Measurements from ENCODE around the gene CIZ1.
"Not testable (repeated sequence)": the region's sequence is repeated elsewhere in the genome, so short reads cannot be mapped to it uniquely, and the experiment has no call there.

CIZ1 gene

GRCh38 chr9:128190516-128191405, 611 bp downstream of the CIZ1 start:
- peak overlapping the region; percentile 59; the same call in 1 of the 2 replicates for H3K4me3 ChIP-seq (ENCODE audit: low read length)

GRCh38 chr9:128190013-128190412, 1.4 kb downstream of the CIZ1 start:
- no peak overlapping the region for H3K4me3 ChIP-seq (ENCODE audit: low read length)
- TF ChIP-seq ZNF274 (IDR thresholded peaks at IDR 0.05; ENCODE audit: low read depth, low read length), result no peak

More at GRCh38 chr9:128190516-128191405, 611 bp downstream of the CIZ1 start:
- no peak for TF ChIP-seq ZNF274 (IDR thresholded peaks at IDR 0.05; ENCODE audit: low read depth, low read length)

- TF ChIP-seq ZNF274 (IDR thresholded peaks at IDR 0.05; ENCODE audit: low read depth, low read length), result no peak
- H3K4me3 ChIP-seq (ENCODE audit: low read length), result no peak overlapping the region
Measured at GRCh38 chr9:128188209-128188608, 3.2 kb downstream of the CIZ1 start.

GRCh38 chr9:128187361-128187760, 4.0 kb downstream of the CIZ1 start:
- no peak overlapping the region for H3K4me3 ChIP-seq (ENCODE audit: low read length)
- TF ChIP-seq ZNF274 (IDR thresholded peaks at IDR 0.05; ENCODE audit: low read depth, low read length), result no peak

GRCh38 chr9:128185979-128186965, 5.1 kb downstream of the CIZ1 start:
- no peak for TF ChIP-seq ZNF274 (IDR thresholded peaks at IDR 0.05; ENCODE audit: low read depth, low read length)
- no peak overlapping the region for H3K4me3 ChIP-seq (ENCODE audit: low read length)

- no peak overlapping the region for H3K4me3 ChIP-seq (ENCODE audit: low read length)
- TF ChIP-seq ZNF274 (IDR thresholded peaks at IDR 0.05; ENCODE audit: low read depth, low read length), result no peak
Measured at GRCh38 chr9:128182893-128183588, 8.3 kb downstream of the CIZ1 start.

- H3K4me3 ChIP-seq (ENCODE audit: low read length), result not testable (repeated sequence)
Measured at GRCh38 chr9:128181480-128181879, 9.9 kb downstream of the CIZ1 start.

- no peak for TF ChIP-seq ZNF274 (IDR thresholded peaks at IDR 0.05; ENCODE audit: low read depth, low read length)
- H3K4me3 ChIP-seq (ENCODE audit: low read length), result no peak overlapping the region
Measured at GRCh38 chr9:128180447-128180846, 10.9 kb downstream of the CIZ1 start.

- H3K4me3 ChIP-seq (ENCODE audit: low read length), result no peak overlapping the region
- no peak for TF ChIP-seq ZNF274 (IDR thresholded peaks at IDR 0.05; ENCODE audit: low read depth, low read length)
Measured at GRCh38 chr9:128180001-128180400, 11.4 kb downstream of the CIZ1 start.

- TF ChIP-seq ZNF274 (IDR thresholded peaks at IDR 0.05; ENCODE audit: low read depth, low read length), result no peak
- no peak overlapping the region for H3K4me3 ChIP-seq (ENCODE audit: low read length)
Measured at GRCh38 chr9:128178806-128179431, 12.5 kb downstream of the CIZ1 start.

- no peak for TF ChIP-seq ZNF274 (IDR thresholded peaks at IDR 0.05; ENCODE audit: low read depth, low read length)
- no peak overlapping the region for H3K4me3 ChIP-seq (ENCODE audit: low read length)
Measured at GRCh38 chr9:128175726-128176125, 15.6 kb downstream of the CIZ1 start.

GRCh38 chr9:128175102-128175563, 16.2 kb downstream of the CIZ1 start:
- TF ChIP-seq ZNF274 (IDR thresholded peaks at IDR 0.05; ENCODE audit: low read depth, low read length), result no peak
- no peak overlapping the region for H3K4me3 ChIP-seq (ENCODE audit: low read length)

GRCh38 chr9:128174062-128174461, 17.3 kb downstream of the CIZ1 start:
- TF ChIP-seq ZNF274 (IDR thresholded peaks at IDR 0.05; ENCODE audit: low read depth, low read length), result no peak

More at GRCh38 chr9:128174062-128174461, 17.3 kb downstream of the CIZ1 start:
- H3K4me3 ChIP-seq (ENCODE audit: low read length), result no peak overlapping the region
